Gastroesophageal sphincter (tissue), 3 donors: Measurements from ENCODE around the gene SUSD6.

Experiments used
- CTCF ChIP-seq, 4 experiments: fragments of 200-600 bp in 2 of 4; fragments of 450-650 bp in 2 of 4; sonication (generic) in 1 of 4; IDR thresholded peaks; one replicate each; pipeline ENCODE4 v1.5.1; 2017 to 2019; ENCODE audit warnings: antibody characterized with exemption in 4 of 4, mild to moderate bottlenecking in 2 of 4, moderate library complexity in 2 of 4
- POLR2A ChIP-seq, 2 donors: fragments of 450-650 bp; IDR thresholded peaks; one replicate each; pipeline ENCODE4 v1.6.1; 2017; ENCODE audit warnings: antibody characterized with exemption in 2 of 2, mild to moderate bottlenecking in 2 of 2, moderate library complexity in 1 of 2
- POLR2AphosphoS5 ChIP-seq: sonication (generic); formaldehyde crosslinking; IDR thresholded peaks from one replicate; pipeline ENCODE4 v1.6.1; 2017; ENCODE audit warnings: antibody characterized with exemption

- no peak for TF ChIP-seq CTCF (IDR thresholded peaks at IDR 0.05)
- no peak for TF ChIP-seq POLR2A (IDR thresholded peaks at IDR 0.05)
- no peak for TF ChIP-seq POLR2AphosphoS5
Observed at GRCh38 chr14:69615121-69615495, 3.7 kb downstream of the SUSD6 start.
